ENCODE measurements around the gene MYOZ3. TPM values are rescaled to one million over a fixed set of nuclear protein-coding genes. Genes with fewer than 3 reads are reported as not detected.
A peak's percentile ranks its signal among the peaks of the same experiment; 100 is the strongest.

MYOZ3 gene
- total RNA-seq, 1 donor from 2014 or later = 12.0 TPM

DNA sequence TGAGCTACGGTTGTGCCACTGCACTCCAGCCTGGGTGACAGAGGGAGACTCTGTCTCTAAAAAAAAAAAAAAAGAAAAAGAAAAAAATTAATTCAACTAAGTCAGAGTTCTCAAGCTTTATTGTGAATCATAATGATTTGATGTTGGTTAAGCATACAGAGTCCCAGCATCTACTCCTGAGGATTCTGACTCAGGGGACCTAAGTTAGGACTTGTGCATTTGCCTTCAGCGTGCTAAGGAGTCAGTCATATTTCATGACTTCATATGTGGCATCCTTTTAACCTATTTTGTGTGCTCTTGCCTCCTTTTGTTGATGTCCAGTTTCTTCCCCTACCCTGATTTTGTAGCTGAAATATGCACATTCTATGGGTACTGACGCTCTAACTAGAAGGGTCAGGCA lies 2.9 kb downstream of the MYOZ3 start:
- H3K27ac Mint-ChIP-seq (ENCODE audit: unreplicated experiment) = no peak overlapping the region

DNA sequence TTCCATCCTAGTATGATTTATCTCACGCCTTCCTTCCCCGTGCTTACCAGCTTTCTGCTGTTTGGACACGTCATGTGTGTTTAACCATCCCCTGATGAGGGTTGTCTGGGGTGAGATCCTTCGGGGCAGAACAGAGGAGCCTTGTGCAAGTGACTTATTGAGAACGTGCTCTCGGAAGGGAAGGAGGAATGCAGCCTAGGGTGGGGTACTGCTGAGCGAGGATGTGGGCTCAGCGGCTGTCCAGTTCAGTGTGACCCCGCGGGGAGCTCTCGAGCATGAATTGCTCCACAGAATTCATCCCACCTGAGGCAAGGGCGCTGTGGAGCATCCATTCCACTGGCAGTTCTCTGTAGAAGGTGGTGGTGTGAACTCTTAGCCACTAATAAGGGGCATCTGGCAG lies 4.0 kb downstream of the MYOZ3 start:
- H3K9me3 Mint-ChIP-seq (ENCODE audit: unreplicated experiment) = no peaks in the 10 kb centered on the region
- DNase-seq (ENCODE audit: low spot score) = no peak
- H3K27ac Mint-ChIP-seq (ENCODE audit: unreplicated experiment) = no peak overlapping the region
- H3K27me3 Mint-ChIP-seq (ENCODE audit: unreplicated experiment) = peaks cover 2% of the 10 kb centered on the region
- peaks cover 19% of the 10 kb centered on the region for H3K4me1 Mint-ChIP-seq (ENCODE audit: unreplicated experiment)
- H3K36me3 Mint-ChIP-seq (ENCODE audit: low read depth, unreplicated experiment) = peaks cover 3% of the 10 kb centered on the region
- no peak overlapping the region for H3K4me3 Mint-ChIP-seq (ENCODE audit: unreplicated experiment)
- TF ChIP-seq, protein P1, sequence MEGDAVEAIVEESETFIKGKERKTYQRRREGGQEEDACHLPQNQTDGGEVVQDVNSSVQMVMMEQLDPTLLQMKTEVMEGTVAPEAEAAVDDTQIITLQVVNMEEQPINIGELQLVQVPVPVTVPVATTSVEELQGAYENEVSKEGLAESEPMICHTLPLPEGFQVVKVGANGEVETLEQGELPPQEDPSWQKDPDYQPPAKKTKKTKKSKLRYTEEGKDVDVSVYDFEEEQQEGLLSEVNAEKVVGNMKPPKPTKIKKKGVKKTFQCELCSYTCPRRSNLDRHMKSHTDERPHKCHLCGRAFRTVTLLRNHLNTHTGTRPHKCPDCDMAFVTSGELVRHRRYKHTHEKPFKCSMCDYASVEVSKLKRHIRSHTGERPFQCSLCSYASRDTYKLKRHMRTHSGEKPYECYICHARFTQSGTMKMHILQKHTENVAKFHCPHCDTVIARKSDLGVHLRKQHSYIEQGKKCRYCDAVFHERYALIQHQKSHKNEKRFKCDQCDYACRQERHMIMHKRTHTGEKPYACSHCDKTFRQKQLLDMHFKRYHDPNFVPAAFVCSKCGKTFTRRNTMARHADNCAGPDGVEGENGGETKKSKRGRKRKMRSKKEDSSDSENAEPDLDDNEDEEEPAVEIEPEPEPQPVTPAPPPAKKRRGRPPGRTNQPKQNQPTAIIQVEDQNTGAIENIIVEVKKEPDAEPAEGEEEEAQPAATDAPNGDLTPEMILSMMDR (IDR thresholded peaks at IDR 0.05; ENCODE audit: unreplicated experiment) = no peak

More for the DNA sequence above, 2.9 kb downstream of the MYOZ3 start:
- H3K27me3 Mint-ChIP-seq (ENCODE audit: unreplicated experiment) = peaks cover 2% of the 10 kb centered on the region
- H3K36me3 Mint-ChIP-seq (ENCODE audit: low read depth, unreplicated experiment) = peaks cover 3% of the 10 kb centered on the region
- TF ChIP-seq, protein P1 (IDR thresholded peaks at IDR 0.05; ENCODE audit: unreplicated experiment) = no peak
- H3K9me3 Mint-ChIP-seq (ENCODE audit: unreplicated experiment) = no peaks in the 10 kb centered on the region
- H3K4me3 Mint-ChIP-seq (ENCODE audit: unreplicated experiment) = no peak overlapping the region
- DNase-seq (ENCODE audit: low spot score) = no peak
- peaks cover 24% of the 10 kb centered on the region for H3K4me1 Mint-ChIP-seq (ENCODE audit: unreplicated experiment)

DNA sequence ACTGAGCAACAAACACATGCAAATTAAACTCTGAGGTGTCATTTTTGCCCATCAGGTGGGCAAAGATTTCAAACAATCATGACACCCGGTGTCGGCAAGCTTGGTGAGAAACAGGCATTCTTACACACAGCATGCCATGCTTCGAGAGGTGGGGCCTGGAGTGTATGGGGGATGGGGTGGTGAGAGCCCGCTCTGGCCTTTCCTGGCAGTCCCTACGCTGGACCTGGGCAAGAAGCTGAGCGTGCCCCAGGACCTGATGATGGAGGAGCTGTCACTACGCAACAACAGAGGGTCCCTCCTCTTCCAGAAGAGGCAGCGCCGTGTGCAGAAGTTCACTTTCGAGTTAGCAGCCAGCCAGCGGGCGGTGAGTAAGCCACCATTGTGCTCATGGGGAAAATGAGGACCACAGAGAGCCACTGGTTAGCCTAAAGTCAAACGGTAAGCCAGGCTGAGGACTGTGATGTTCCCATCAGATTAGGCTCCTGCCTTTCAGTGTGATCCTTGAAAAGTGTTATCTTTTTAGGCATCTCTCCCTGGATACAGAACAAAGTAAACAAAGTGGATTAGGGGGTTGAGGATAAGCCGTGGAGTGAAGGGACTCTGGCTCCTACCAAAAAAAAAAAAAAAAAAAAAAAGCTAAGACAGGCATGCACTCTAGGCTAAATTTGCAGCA lies 9.4 kb downstream of the MYOZ3 start:
- H3K9me3 Mint-ChIP-seq (ENCODE audit: unreplicated experiment) = no peaks in the 10 kb centered on the region
- TF ChIP-seq, protein P1 (IDR thresholded peaks at IDR 0.05; ENCODE audit: unreplicated experiment) = no peak
- H3K27me3 Mint-ChIP-seq (ENCODE audit: unreplicated experiment) = peaks cover 14% of the 10 kb centered on the region
- peaks cover 17% of the 10 kb centered on the region for H3K4me1 Mint-ChIP-seq (ENCODE audit: unreplicated experiment)
- DNase-seq (ENCODE audit: low spot score) = no peak
- peaks cover 5% of the 10 kb centered on the region for H3K36me3 Mint-ChIP-seq (ENCODE audit: low read depth, unreplicated experiment)
- peak overlapping the region; percentile 63 for H3K27ac Mint-ChIP-seq (ENCODE audit: unreplicated experiment)
- H3K4me3 Mint-ChIP-seq (ENCODE audit: unreplicated experiment) = peak overlapping the region; percentile 85

DNA sequence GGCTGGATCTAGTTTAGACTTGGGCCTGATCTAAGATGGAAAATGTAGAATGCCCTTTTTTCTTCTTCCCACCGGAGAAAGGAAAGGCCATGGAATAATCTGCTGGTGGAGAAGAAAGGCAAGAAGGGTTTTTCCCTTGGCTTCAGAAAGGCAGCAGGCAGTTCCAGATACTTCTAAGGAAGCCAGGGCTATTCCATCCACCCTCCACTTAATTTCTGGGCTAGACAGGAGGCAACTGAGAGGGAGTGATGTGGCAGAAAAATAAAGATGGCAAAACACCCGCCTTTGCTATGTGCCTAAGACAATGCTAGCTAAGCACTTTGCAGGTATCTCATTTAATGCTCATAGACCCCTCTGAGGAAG lies 9.9 kb downstream of the MYOZ3 start:
- Mint-ChIP-seq H3K4me3 (ENCODE audit: unreplicated experiment) (peak overlapping the region; percentile 85), H3K27me3 (ENCODE audit: unreplicated experiment) (peaks cover 14% of the 10 kb centered on the region), H3K9me3 (ENCODE audit: unreplicated experiment) (no peaks in the 10 kb centered on the region), H3K4me1 (ENCODE audit: unreplicated experiment) (peaks cover 21% of the 10 kb centered on the region), H3K27ac (ENCODE audit: unreplicated experiment) (peak overlapping the region; percentile 63), H3K36me3 (ENCODE audit: low read depth, unreplicated experiment) (peaks cover 9% of the 10 kb centered on the region)
- no peak for DNase-seq (ENCODE audit: low spot score)
- TF ChIP-seq, protein P1 (IDR thresholded peaks at IDR 0.05; ENCODE audit: unreplicated experiment) = no peak

DNA sequence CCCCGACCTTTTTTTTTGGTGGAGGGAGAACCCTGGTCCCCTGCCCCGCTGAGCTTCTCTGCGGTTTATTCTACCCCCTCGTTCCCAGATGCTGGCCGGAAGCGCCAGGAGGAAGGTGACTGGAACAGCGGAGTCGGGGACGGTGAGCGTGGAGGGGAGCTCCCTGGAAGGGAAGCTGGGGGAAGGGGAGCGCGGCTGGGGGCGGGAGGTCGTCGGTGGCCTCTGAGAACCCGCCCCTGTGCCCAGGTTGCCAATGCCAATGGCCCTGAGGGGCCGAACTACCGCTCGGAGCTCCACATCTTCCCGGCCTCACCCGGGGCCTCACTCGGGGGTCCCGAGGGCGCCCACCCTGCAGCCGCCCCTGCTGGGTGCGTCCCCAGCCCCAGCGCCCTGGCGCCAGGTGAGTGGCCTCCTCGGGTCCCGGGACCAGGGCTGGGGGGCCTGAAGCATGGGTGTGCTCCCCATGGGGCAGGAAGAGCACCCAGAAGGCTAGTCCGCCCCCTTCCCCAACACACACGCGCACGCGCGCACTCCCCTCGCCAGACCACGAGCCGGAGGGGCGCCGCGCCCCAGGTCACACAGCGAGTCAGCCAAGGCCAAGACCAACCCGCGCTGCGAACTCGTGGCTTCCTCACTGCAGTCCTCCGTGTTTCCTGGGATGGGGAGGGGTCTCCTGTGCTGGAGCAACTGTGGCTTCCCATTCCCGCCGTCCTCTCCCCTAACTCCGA lies 10.6 kb downstream of the MYOZ3 start:
- peak; percentile 47 for DNase-seq (ENCODE audit: low spot score)
- TF ChIP-seq, protein P1 (IDR thresholded peaks at IDR 0.05; ENCODE audit: unreplicated experiment) = no peak
- no peak overlapping the region for H3K27ac Mint-ChIP-seq (ENCODE audit: unreplicated experiment)
- H3K4me3 Mint-ChIP-seq (ENCODE audit: unreplicated experiment) = peak overlapping the region; percentile 91
- H3K4me1 Mint-ChIP-seq (ENCODE audit: unreplicated experiment) = peaks cover 23% of the 10 kb centered on the region
- peaks cover 10% of the 10 kb centered on the region for H3K36me3 Mint-ChIP-seq (ENCODE audit: low read depth, unreplicated experiment)
- no peaks in the 10 kb centered on the region for H3K9me3 Mint-ChIP-seq (ENCODE audit: unreplicated experiment)
- H3K27me3 Mint-ChIP-seq (ENCODE audit: unreplicated experiment) = peaks cover 14% of the 10 kb centered on the region
